Left colon (tissue), 2 donors: ENCODE results near the gene AVL9. TPM values are rescaled to one million over a fixed set of nuclear protein-coding genes. Genes with fewer than 3 reads are reported as not detected.
"Not testable (repeated sequence)": the region's sequence is repeated elsewhere in the genome, so short reads cannot be mapped to it uniquely, and the experiment has no call there.

Source experiments
- ATAC-seq: fragments of 200-7000 bp; cut with Tn5 transposase; one replicate; pipeline ENCODE4 v1.9.1; 2020; ENCODE audit warnings: mild to moderate bottlenecking, moderate library complexity
- DNase-seq, 2 donors: peaks; one replicate each; pipeline ENCODE4 v3.0.0-alpha.2; 2020
- intact Hi-C, 2 donors: fragments of 100-400 bp; cut with DNase I in 1 of 2; cut with micrococcal nuclease in 1 of 2; formaldehyde crosslinking; loops; one replicate each; pipeline versions ENCODE4 v1.11.2 to v1.14.0; 2022; cut with DNase I, micrococcal nuclease
- total RNA-seq, 2 donors: library from RNA; stranded (reverse); fragmentation: NEBNext Ultra II Directional; extraction: Animal tissue kit (Norgen Biotek cat#: 25700); gene quantifications; one replicate each; pipeline ENCODE4 v1.2.1, GENCODE V29; 2021
- donor health status: DM: no; HTN: no; CAD: no.
- donor health status: DM: yes; HTN: yes; CAD: no.

AVL9 gene
- total RNA-seq, 2 donors from 2014 or later, result 83.3 to 83.5 TPM

DNA sequence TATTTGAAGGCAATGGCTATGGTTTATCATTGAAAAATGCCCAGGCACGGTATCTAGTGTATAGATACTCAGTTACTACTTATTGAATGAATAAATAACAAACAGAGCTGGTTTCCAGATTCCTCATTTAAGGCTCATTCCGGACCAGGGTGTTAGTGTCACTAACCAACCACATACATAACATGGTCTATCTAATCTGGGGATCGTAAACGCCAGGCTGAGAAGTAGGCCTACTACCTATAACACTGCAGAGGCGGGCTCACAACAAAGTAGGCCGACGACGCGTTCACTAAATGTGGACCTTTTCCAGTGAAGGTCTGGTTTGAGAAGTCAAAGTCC lies 5.5 kb upstream of the AVL9 start:
- no peak for ATAC-seq
- intact Hi-C loops, result no loop called here
- no peak for DNase-seq

GRCh38 chr7:32490127-32490796 lies 5.0 kb upstream of the AVL9 start, which contains the start of gene LSM5:
TSS of gene LSM5 (minus strand) at chr7:32490380. CDS start at chr7:32490365, 15 bp downstream.
- intact Hi-C loops, result no loop called here
- ATAC-seq, result peak; percentile 80

GRCh38 chr7:32494946-32495297 lies 367 bp upstream of the AVL9 start:
- DNase-seq, result no peak
- intact Hi-C loops, result no loop called here
- ATAC-seq, result peak; percentile 5

More at GRCh38 chr7:32490127-32490796, 5.0 kb upstream of the AVL9 start, which contains the start of gene LSM5:
- peak; percentile 93 for DNase-seq

- ATAC-seq (peak; percentile 5), DNase-seq (no peak)
- intact Hi-C loops, result no loop called here
Observed at GRCh38 chr7:32496052-32496813, 944 bp downstream of the AVL9 start.

DNA sequence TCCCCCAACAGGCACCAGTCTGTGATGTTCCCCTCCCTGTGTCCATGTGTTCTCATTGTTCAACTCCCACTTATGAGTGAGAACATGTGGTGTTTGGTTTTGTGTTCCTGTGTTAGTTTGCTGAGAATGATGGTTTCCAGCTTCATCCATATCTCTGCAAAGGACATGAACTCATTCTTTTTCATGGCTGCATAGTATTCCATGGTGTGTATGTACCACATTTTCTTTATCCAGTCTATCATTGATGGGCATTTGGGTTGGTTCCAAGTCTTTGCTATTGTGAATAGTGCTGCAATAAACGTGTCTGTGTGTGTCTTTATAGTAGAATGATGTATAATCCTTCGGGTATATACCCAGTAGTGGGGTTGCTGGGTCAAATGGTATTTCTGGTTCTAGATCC lies 4.5 kb downstream of the AVL9 start:
- intact Hi-C loops, DNase-seq, ATAC-seq: not testable (repeated sequence)

- DNase-seq, intact Hi-C loops, ATAC-seq: not testable (repeated sequence)
Observed at GRCh38 chr7:32500216-32500615, 4.9 kb downstream of the AVL9 start.

DNA sequence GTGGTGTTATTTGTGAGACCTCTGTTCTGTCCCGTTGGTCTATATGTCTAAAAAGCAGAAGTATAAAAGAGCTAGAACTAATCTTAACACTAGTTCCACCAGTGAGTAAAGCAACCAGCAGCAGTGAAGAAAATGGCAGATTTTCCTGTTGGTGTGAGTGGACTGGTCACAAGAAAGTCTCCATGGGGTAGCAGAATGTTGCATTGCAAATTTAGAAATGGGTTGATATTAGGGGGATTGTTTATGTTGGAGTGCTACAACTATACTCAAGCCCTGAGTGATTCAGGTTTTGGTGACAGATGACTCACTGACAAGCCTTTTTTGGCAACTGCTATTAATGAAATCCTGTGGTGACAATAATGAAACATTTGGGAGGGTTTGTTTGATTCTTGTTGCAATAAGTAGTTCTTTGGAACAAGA lies 5.6 kb downstream of the AVL9 start:
- intact Hi-C loops, result no loop called here
- no peak for ATAC-seq
- DNase-seq, result no peak

GRCh38 chr7:32501522-32501921 lies 6.2 kb downstream of the AVL9 start:
- DNase-seq (no peak), ATAC-seq (no peak)
- intact Hi-C loops, result no loop called here

DNA sequence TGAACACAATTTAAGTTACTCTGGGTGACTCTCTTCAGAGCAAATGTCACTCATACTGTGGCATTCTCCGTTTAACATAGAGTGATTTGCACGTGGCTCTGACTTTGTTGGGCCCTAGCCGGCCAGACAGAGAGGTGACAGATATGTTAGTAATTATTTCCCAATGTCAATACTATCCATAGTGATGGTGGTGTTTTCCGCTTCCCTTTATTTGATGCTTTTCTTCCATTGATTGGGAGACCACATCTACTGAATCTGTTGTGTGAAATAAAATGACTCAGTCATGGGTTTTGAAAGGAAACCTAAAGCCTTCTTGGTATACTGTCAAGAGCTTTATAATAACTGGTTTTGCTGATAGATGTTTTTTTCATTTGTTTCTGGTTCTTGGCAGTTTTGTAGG lies 7.4 kb downstream of the AVL9 start:
- no peak for ATAC-seq
- no peak for DNase-seq
- intact Hi-C loops, result no loop called here

- intact Hi-C loops, result no loop called here
- ATAC-seq, result no peak
- DNase-seq, result no peak
Observed at GRCh38 chr7:32506266-32507054, 11.2 kb downstream of the AVL9 start.

GRCh38 chr7:32507414-32507813 lies 12.1 kb downstream of the AVL9 start:
- DNase-seq (no peak), ATAC-seq (no peak)
- intact Hi-C loops, result no loop called here

DNA sequence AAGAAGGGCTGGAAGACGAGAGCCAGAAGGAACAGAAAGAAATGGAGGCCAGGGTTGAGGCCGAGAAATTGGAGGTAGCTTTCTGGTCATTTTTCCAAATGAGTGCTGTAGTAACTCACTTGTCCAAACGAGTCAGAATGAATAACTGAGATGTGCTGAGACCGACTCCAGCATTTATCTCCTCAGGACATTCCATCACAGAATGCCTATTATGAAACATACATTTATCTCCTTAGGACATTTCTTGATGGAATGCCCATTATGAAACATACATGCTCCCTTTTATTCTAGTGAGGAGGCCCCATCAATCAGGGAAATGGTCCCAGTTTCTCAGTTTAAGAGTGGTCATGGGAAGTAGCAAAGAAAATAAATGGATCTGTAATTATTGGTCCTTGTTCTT lies 16.5 kb downstream of the AVL9 start:
- no peak for ATAC-seq
- intact Hi-C loops, result no loop called here

DNA sequence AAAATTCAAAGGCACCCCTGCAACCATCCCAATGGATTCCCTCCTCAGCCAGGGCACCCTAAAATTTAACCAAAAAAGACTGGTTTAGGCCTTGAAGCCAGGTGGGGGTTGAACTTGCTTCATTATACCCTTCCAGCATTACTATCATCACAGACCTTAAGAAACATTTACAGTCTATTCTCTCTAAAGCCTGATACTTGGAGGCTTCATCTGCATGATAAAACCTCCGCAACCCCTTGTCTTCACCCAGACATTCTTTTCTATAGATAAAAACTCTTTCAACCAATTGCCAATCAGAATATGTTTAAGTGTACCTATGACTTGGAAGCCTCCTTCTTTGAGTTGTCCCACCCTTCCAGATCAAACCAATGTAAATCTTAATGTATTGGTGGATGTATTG lies 17.9 kb downstream of the AVL9 start:
- DNase-seq (no peak), ATAC-seq (no peak)
- intact Hi-C loops, result no loop called here

More for the DNA sequence above, 16.5 kb downstream of the AVL9 start:
- DNase-seq, result no peak

DNA sequence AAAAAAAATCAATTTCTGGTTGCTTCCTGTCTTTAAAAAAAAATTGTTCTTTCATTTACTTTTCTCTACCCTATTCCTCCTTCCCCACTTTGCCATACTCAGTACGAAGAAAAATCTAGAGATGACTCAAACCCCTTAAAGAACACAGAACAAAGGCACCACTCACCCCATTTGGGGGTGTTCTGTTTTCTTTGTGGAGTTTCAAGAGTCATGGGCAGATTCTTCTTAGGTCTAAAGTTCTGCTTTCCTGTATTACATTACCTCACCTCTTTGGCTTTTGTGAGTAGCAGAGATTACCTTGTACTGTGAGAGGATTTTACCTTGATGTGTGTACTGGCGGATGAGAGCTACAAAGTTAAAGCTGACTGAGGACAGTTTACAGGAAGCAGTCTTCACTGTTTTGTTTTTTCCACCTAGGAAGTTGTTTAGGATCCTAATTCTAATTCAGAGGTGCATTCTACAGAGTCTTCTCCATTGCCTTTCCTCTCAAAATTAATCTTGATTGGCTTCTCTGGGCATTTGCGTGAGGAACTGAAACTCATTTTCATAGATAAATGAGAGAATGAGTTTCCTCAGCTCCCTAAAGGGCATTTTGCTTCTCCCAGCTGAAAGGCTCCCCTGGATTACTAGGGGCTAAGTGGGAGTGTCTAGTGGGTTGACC lies 20.7 kb downstream of the AVL9 start:
- intact Hi-C loops, result no loop called here
- DNase-seq (no peak), ATAC-seq (peak; percentile 85)

GRCh38 chr7:32516551-32517100 lies 21.3 kb downstream of the AVL9 start:
- DNase-seq (peak in 1 of 2 donors; percentile 45), ATAC-seq (peak; percentile 89)
- intact Hi-C loops, result no loop called here

DNA sequence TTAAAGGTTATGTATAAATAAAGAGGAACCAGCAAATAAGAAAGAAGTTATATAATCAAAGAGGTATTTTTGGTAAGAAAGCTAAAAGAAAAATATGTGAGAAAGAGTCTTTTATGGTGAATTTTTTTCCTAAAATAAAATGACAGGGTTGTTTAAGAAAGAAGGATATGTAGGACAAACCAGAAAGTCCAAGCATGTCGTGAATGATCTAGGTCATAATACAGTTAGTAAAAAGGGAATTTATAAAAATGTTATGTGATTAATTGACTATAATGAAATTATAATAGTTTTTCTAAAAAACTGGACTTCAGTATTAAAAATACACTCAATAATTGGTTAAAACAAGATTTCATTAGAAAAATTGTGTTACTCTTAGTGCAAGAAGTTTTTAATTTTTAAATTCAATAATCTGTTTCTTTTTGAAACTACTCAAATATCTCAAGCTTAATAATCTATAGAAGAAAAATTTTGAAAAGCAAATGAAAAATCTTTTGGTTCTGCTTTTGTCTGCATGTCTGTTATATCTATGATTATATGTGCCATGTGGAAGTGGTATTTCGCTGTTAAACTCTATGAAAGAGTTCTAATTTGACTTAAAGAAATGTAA lies 23.3 kb downstream of the AVL9 start:
- intact Hi-C loops, result no loop called here
- ATAC-seq (no peak), DNase-seq (no peak)

GRCh38 chr7:32519763-32520162 lies 24.5 kb downstream of the AVL9 start:
- intact Hi-C loops, result no loop called here

GRCh38 chr7:32522746-32523530 lies 27.6 kb downstream of the AVL9 start:
- DNase-seq, result no peak
- intact Hi-C loops, result no loop called here
- ATAC-seq, result no peak

More at GRCh38 chr7:32519763-32520162, 24.5 kb downstream of the AVL9 start:
- DNase-seq, result no peak
- no peak for ATAC-seq
